SW480 (cell line): ENCODE results near the gene C5orf63.
"Not testable (repeated sequence)": the region's sequence is repeated elsewhere in the genome, so short reads cannot be mapped to it uniquely, and the experiment has no call there.

Experiments used
- DNase-seq: peaks from one replicate; pipeline ENCODE4 v3.0.0-alpha.2; 2016; ENCODE audit warnings: low spot score

C5orf63 gene

GRCh38 chr5:127030259-127031146 lies 42.8 kb downstream of the C5orf63 start, which contains the start of gene MARCHF3:
Gene MARCHF3 (minus strand): TSS chr5:127030558. CDS start chr5:126918171, 112,387 bp downstream.
- peak; percentile 95 for DNase-seq

- DNase-seq: peak; percentile 88
Measured at GRCh38 chr5:127029581-127030258, 43.6 kb downstream of the C5orf63 start.

GRCh38 chr5:127028822-127029457 lies 44.4 kb downstream of the C5orf63 start:
- DNase-seq: no peak

- no peak for DNase-seq
Measured at GRCh38 chr5:127027539-127027938, 45.8 kb downstream of the C5orf63 start.

GRCh38 chr5:127026166-127026565 lies 47.1 kb downstream of the C5orf63 start:
- DNase-seq: no peak

- no peak for DNase-seq
Measured at GRCh38 chr5:127025467-127025866, 47.8 kb downstream of the C5orf63 start.

GRCh38 chr5:127024821-127025220 lies 48.5 kb downstream of the C5orf63 start:
- DNase-seq: no peak

GRCh38 chr5:127023552-127024191 lies 49.6 kb downstream of the C5orf63 start:
- DNase-seq: not testable (repeated sequence)

- no peak for DNase-seq
Measured at GRCh38 chr5:127022846-127023245, 50.5 kb downstream of the C5orf63 start.

GRCh38 chr5:127019928-127020327 lies 53.4 kb downstream of the C5orf63 start:
- DNase-seq: no peak

- DNase-seq: not testable (repeated sequence)
Measured at GRCh38 chr5:127016722-127017121, 56.6 kb downstream of the C5orf63 start.

GRCh38 chr5:127015716-127016115 lies 57.6 kb downstream of the C5orf63 start:
- DNase-seq: no peak

- no peak for DNase-seq
Measured at GRCh38 chr5:127014573-127014972, 58.7 kb downstream of the C5orf63 start.

- DNase-seq: no peak
Measured at GRCh38 chr5:127013407-127013806, 59.9 kb downstream of the C5orf63 start.

GRCh38 chr5:127012916-127013315 lies 60.4 kb downstream of the C5orf63 start:
- DNase-seq: no peak

- DNase-seq: no peak
Measured at GRCh38 chr5:127011961-127012644, 61.2 kb downstream of the C5orf63 start.

- no peak for DNase-seq
Measured at GRCh38 chr5:127011153-127011552, 62.1 kb downstream of the C5orf63 start.

- no peak for DNase-seq
Measured at GRCh38 chr5:127010362-127010761, 62.9 kb downstream of the C5orf63 start.

GRCh38 chr5:127009784-127010183 lies 63.5 kb downstream of the C5orf63 start:
- no peak for DNase-seq

GRCh38 chr5:127008300-127008975 lies 64.9 kb downstream of the C5orf63 start:
- no peak for DNase-seq

- DNase-seq: no peak
Measured at GRCh38 chr5:127007522-127007921, 65.8 kb downstream of the C5orf63 start.
